ENCODE data around the gene C19orf53.

Gene C19orf53

GRCh38 chr19:13796301-13797057, 22.2 kb downstream of the C19orf53 start:
- no peak for DNase-seq

- DNase-seq = no peak
Observed at GRCh38 chr19:13797058-13797440, 22.8 kb downstream of the C19orf53 start.

GRCh38 chr19:13797870-13798269, 23.6 kb downstream of the C19orf53 start:
- DNase-seq = no peak

GRCh38 chr19:13799669-13800068, 25.4 kb downstream of the C19orf53 start:
- DNase-seq = no peak

- no peak for DNase-seq
Observed at GRCh38 chr19:13803038-13803437, 28.8 kb downstream of the C19orf53 start.

- DNase-seq = no peak
Observed at GRCh38 chr19:13804830-13805683, 30.8 kb downstream of the C19orf53 start.

GRCh38 chr19:13806728-13807127, 32.5 kb downstream of the C19orf53 start:
- DNase-seq = no peak

- DNase-seq = no peak
Observed at GRCh38 chr19:13807421-13808021, 33.3 kb downstream of the C19orf53 start.

GRCh38 chr19:13808856-13809255, 34.6 kb downstream of the C19orf53 start:
- DNase-seq = no peak

- DNase-seq = no peak
Observed at GRCh38 chr19:13812544-13812943, 38.3 kb downstream of the C19orf53 start.

- DNase-seq = no peak
Observed at GRCh38 chr19:13813147-13813546, 38.9 kb downstream of the C19orf53 start.

- DNase-seq = no peak
Observed at GRCh38 chr19:13814550-13814949, 40.3 kb downstream of the C19orf53 start.

- no peak for DNase-seq
Observed at GRCh38 chr19:13817018-13817614, 42.9 kb downstream of the C19orf53 start.

GRCh38 chr19:13817615-13818371, 43.5 kb downstream of the C19orf53 start:
- DNase-seq = no peak

- no peak for DNase-seq
Observed at GRCh38 chr19:13819238-13819637, 45.0 kb downstream of the C19orf53 start.

- DNase-seq = no peak
Observed at GRCh38 chr19:13821292-13821691, 47.0 kb downstream of the C19orf53 start.

- DNase-seq = no peak
Observed at GRCh38 chr19:13823256-13823655, 49.0 kb downstream of the C19orf53 start.

GRCh38 chr19:13823901-13824300, 49.6 kb downstream of the C19orf53 start:
- DNase-seq = no peak

GRCh38 chr19:13824703-13825102, 50.4 kb downstream of the C19orf53 start:
- no peak for DNase-seq

GRCh38 chr19:13825489-13826441, 51.5 kb downstream of the C19orf53 start:
- DNase-seq = no peak

- no peak for DNase-seq
Observed at GRCh38 chr19:13826652-13827235, 52.5 kb downstream of the C19orf53 start.

Measured in stimulated activated CD4-positive, alpha-beta T cell treated with anti-CD3 and anti-CD28 coated beads, Interleukin-12 subunit alpha, Interleukin-12 subunit beta, amount 100 ng/mL, for 4 hours (primary cell).